ENCODE results near the gene METTL24. TPM values are rescaled to one million over a fixed set of nuclear protein-coding genes. Genes with fewer than 3 reads are reported as not detected.

METTL24 gene
- total RNA-seq, 4 donors from 2014 or later, result 0.45 to 1.7 TPM; not detected in 2

GRCh38 chr6:110327391-110327790 is 30.8 kb downstream of the METTL24 start:
- H3K9me3 ChIP-seq, result no peaks in the 10 kb centered on the region
- no peaks in the 10 kb centered on the region for H3K27me3 ChIP-seq
- DNase-seq (ENCODE audit: low spot score in 2 of 2), result no peak
- no peak overlapping the region for H3K27ac ChIP-seq
- peaks cover 32% of the 10 kb centered on the region for H3K4me1 ChIP-seq
- WGBS, result 75% methylated on average over 3 of the region's 3 CpGs
- H3K36me3 ChIP-seq, result no peaks in the 10 kb centered on the region
- TF ChIP-seq EP300 (IDR thresholded peaks at IDR 0.05) (no peak), POLR2AphosphoS5 (IDR thresholded peaks at IDR 0.05) (no peak), CTCF (IDR thresholded peaks at IDR 0.05) (no peak), POLR2A (IDR thresholded peaks at IDR 0.05) (no peak)
- H3K4me3 ChIP-seq, result no peak overlapping the region

DNA sequence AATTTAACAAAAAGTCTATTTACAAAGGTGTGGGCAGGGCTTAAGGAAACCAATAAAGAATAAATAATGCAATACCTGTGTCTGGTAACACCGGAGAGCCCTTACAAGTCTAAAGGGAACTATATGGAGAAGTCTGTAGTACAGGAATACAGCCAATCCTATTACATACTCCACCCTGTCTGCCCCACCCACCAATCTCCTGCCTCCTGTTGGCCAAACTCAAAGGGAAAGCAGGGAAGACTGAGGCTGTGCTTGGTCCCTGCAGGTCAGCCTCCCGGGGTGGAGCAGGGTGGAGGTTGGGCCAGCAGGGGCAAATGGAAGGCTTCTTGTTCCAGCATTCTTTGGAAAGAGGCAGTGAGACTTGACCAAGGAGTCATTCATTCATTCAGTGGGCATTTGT is 31.5 kb downstream of the METTL24 start:
- no peak overlapping the region for H3K4me3 ChIP-seq

GRCh38 chr6:110326057-110326456 is 32.1 kb downstream of the METTL24 start:
- H3K27ac ChIP-seq, result no peak overlapping the region
- DNase-seq (ENCODE audit: low spot score in 2 of 2), result no peak

More for the DNA sequence above, 31.5 kb downstream of the METTL24 start:
- TF ChIP-seq EP300 (IDR thresholded peaks at IDR 0.05) (no peak), CTCF (IDR thresholded peaks at IDR 0.05) (no peak), POLR2AphosphoS5 (IDR thresholded peaks at IDR 0.05) (no peak), POLR2A (IDR thresholded peaks at IDR 0.05) (no peak)
- Histone ChIP-seq H3K27me3 (no peaks in the 10 kb centered on the region), H3K4me1 (peaks cover 32% of the 10 kb centered on the region), H3K36me3 (no peaks in the 10 kb centered on the region), H3K27ac (no peak overlapping the region), H3K9me3 (no peaks in the 10 kb centered on the region)
- WGBS, result 80% methylated on average over 2 of the region's 2 CpGs
- no peak for DNase-seq (ENCODE audit: low spot score in 2 of 2)

GRCh38 chr6:110325197-110325596 is 33.0 kb downstream of the METTL24 start:
- H3K4me1 ChIP-seq, result peaks cover 32% of the 10 kb centered on the region
- no peak for DNase-seq (ENCODE audit: low spot score in 2 of 2)
- no peak overlapping the region for H3K4me3 ChIP-seq
- TF ChIP-seq POLR2AphosphoS5 (IDR thresholded peaks at IDR 0.05) (no peak), CTCF (IDR thresholded peaks at IDR 0.05) (no peak), POLR2A (IDR thresholded peaks at IDR 0.05) (no peak), EP300 (IDR thresholded peaks at IDR 0.05) (no peak)
- H3K36me3 ChIP-seq, result no peaks in the 10 kb centered on the region
- H3K9me3 ChIP-seq, result no peaks in the 10 kb centered on the region
- H3K27me3 ChIP-seq, result no peaks in the 10 kb centered on the region
- peak overlapping the region; percentile 17 for H3K27ac ChIP-seq

More at GRCh38 chr6:110326057-110326456, 32.1 kb downstream of the METTL24 start:
- Histone ChIP-seq H3K4me3 (no peak overlapping the region), H3K9me3 (no peaks in the 10 kb centered on the region), H3K27me3 (no peaks in the 10 kb centered on the region), H3K4me1 (peaks cover 32% of the 10 kb centered on the region), H3K36me3 (no peaks in the 10 kb centered on the region)
- 97% methylated on average over 3 of the region's 3 CpGs for WGBS
- TF ChIP-seq POLR2AphosphoS5 (IDR thresholded peaks at IDR 0.05) (no peak), EP300 (IDR thresholded peaks at IDR 0.05) (no peak), POLR2A (IDR thresholded peaks at IDR 0.05) (no peak)

DNA sequence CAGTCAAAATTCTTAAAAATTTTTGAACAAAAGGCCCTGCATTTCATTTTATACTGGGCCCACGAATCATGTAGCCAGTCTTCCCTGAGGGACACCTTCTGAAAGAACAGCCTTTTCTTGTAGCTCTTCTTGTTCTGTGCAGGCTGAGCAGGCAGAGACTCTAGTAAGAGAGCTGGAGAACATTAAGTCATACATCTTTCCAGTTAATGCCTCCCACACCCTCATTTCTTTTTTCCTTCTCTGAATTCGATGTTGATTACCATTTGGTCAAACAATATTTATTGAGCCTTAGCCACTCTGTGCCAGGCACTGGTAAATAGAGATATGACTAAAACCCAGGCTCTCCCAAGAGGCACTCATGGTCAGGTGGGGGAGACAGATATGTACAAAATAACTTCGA is 33.6 kb downstream of the METTL24 start:
- TF ChIP-seq POLR2AphosphoS5 (IDR thresholded peaks at IDR 0.05) (no peak), POLR2A (IDR thresholded peaks at IDR 0.05) (no peak), EP300 (IDR thresholded peaks at IDR 0.05) (no peak), CTCF (IDR thresholded peaks at IDR 0.05) (no peak)
- no peak overlapping the region for H3K27ac ChIP-seq
- 52% methylated on average over 3 of the region's 3 CpGs for WGBS
- H3K36me3 ChIP-seq, result no peaks in the 10 kb centered on the region
- H3K27me3 ChIP-seq, result no peaks in the 10 kb centered on the region
- DNase-seq (ENCODE audit: low spot score in 2 of 2), result no peak
- H3K4me1 ChIP-seq, result peaks cover 25% of the 10 kb centered on the region
- H3K4me3 ChIP-seq, result no peak overlapping the region
- no peaks in the 10 kb centered on the region for H3K9me3 ChIP-seq

DNA sequence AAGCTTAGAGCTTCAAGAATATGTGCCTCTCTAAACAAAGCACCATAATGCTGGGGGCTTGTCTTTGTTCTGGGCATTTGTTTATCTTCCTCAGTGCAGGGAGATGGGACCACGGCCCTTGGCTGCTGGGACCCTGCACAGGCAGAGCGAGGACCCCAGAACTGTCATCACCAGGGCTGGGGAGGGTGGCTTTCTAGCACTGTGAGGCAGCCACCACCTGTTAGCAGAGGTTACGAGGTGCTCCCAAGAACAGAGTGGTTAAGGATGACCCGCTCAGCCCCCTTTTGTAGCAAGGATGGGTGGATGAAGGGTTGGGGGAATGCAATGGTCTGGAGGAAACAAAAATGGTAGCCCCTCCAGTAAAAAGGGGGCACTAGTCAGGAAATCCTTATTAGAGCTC is 34.9 kb downstream of the METTL24 start:
- 98% methylated on average over 4 of the region's 4 CpGs for WGBS
- DNase-seq (ENCODE audit: low spot score in 2 of 2), result no peak
- H3K9me3 ChIP-seq, result no peaks in the 10 kb centered on the region
- H3K4me1 ChIP-seq, result peaks cover 18% of the 10 kb centered on the region
- H3K27ac ChIP-seq, result no peak overlapping the region
- H3K36me3 ChIP-seq, result no peaks in the 10 kb centered on the region
- H3K27me3 ChIP-seq, result no peaks in the 10 kb centered on the region
- H3K4me3 ChIP-seq, result no peak overlapping the region
- TF ChIP-seq POLR2AphosphoS5 (IDR thresholded peaks at IDR 0.05) (no peak), CTCF (IDR thresholded peaks at IDR 0.05) (no peak), EP300 (IDR thresholded peaks at IDR 0.05) (no peak), POLR2A (IDR thresholded peaks at IDR 0.05) (no peak)
